VCaP (cell line): ENCODE data around the gene LBHD2.
A peak's percentile ranks its signal among the peaks of the same experiment; 100 is the strongest.

Experiments
- H3K27ac ChIP-seq: fragments of 450-650 bp; 2 replicates; pipeline ENCODE4 v1.5.1; 2017
- CTCF ChIP-seq: fragments of 450-650 bp; conservative IDR thresholded peaks from 2 replicates; pipeline ENCODE4 v1.5.1; 2017; ENCODE audit warnings: mild to moderate bottlenecking, moderate library complexity

The LBHD2 gene

GRCh38 chr14:103087343-103087835 is 3.4 kb downstream of the LBHD2 start:
- H3K27ac ChIP-seq: no peak overlapping the region

GRCh38 chr14:103088921-103089320 is 4.9 kb downstream of the LBHD2 start:
- no peak for TF ChIP-seq CTCF
- H3K27ac ChIP-seq: no peak overlapping the region

More at GRCh38 chr14:103087343-103087835, 3.4 kb downstream of the LBHD2 start:
- TF ChIP-seq CTCF: no peak

GRCh38 chr14:103089386-103090335 is 5.7 kb downstream of the LBHD2 start:
- H3K27ac ChIP-seq: no peak overlapping the region
- TF ChIP-seq CTCF: no peak

- no peak for TF ChIP-seq CTCF
- H3K27ac ChIP-seq: no peak overlapping the region; the same call in 1 of the 2 replicates
These were observed 6.5 kb downstream of the LBHD2 start for GRCh38 chr14:103090481-103091020.

GRCh38 chr14:103091041-103091882 is 7.3 kb downstream of the LBHD2 start:
- TF ChIP-seq CTCF: peak; percentile 61
- peak overlapping the region; percentile 66; the same call in 1 of the 2 replicates for H3K27ac ChIP-seq

GRCh38 chr14:103091883-103092222 is 7.8 kb downstream of the LBHD2 start:
- H3K27ac ChIP-seq: peak overlapping the region; percentile 66; the same call in 1 of the 2 replicates
- TF ChIP-seq CTCF: 0 out of 2 replicates have a peak, but pooled peaks have one; percentile 23
